NCI-H2107 treated with DMSO at 0.1 percent for 48 hours (cell line): ENCODE measurements around the gene COQ2.
"Not testable (repeated sequence)": the region's sequence is repeated elsewhere in the genome, so short reads cannot be mapped to it uniquely, and the experiment has no call there.

Experiments
- DNase-seq: peaks from one replicate; lab custom pipeline; 2025; ENCODE audit not compliant: unreplicated experiment; lab: John Stamatoyannopoulos, UW

The COQ2 gene

GRCh38 chr4:83284193-83285054 lies at the start of gene COQ2:
TSS of gene COQ2 (minus strand) at chr4:83284798. CDS start at chr4:83284764, 34 bp downstream.
- peak; percentile 63 for DNase-seq

- no peak for DNase-seq
These were observed 47.4 kb upstream of the COQ2 start for GRCh38 chr4:83331956-83332355.

- no peak for DNase-seq
These were observed 45.0 kb upstream of the COQ2 start for GRCh38 chr4:83329521-83330110.

- DNase-seq = no peak
These were observed 44.1 kb upstream of the COQ2 start for GRCh38 chr4:83328521-83329187.

GRCh38 chr4:83326546-83326945 lies 41.9 kb upstream of the COQ2 start:
- no peak for DNase-seq

GRCh38 chr4:83325306-83325705 lies 40.7 kb upstream of the COQ2 start:
- DNase-seq = not testable (repeated sequence)

- no peak for DNase-seq
These were observed 38.5 kb upstream of the COQ2 start for GRCh38 chr4:83323136-83323535.

GRCh38 chr4:83320548-83320947 lies 36.0 kb upstream of the COQ2 start:
- no peak for DNase-seq

- DNase-seq = no peak
These were observed 34.1 kb upstream of the COQ2 start for GRCh38 chr4:83318666-83319065.

- no peak for DNase-seq
These were observed 33.1 kb upstream of the COQ2 start for GRCh38 chr4:83317671-83318070.

- no peak for DNase-seq
These were observed 32.0 kb upstream of the COQ2 start for GRCh38 chr4:83316459-83317165.

GRCh38 chr4:83315341-83315870 lies 30.8 kb upstream of the COQ2 start:
- no peak for DNase-seq

GRCh38 chr4:83308672-83309071 lies 24.1 kb upstream of the COQ2 start:
- no peak for DNase-seq

GRCh38 chr4:83307920-83308319 lies 23.3 kb upstream of the COQ2 start:
- no peak for DNase-seq

GRCh38 chr4:83305187-83305586 lies 20.6 kb upstream of the COQ2 start:
- no peak for DNase-seq

- no peak for DNase-seq
These were observed 13.1 kb upstream of the COQ2 start for GRCh38 chr4:83297548-83298260.

GRCh38 chr4:83293305-83294046 lies 8.9 kb upstream of the COQ2 start:
- DNase-seq = no peak

GRCh38 chr4:83290059-83290774 lies 5.6 kb upstream of the COQ2 start:
- not testable (repeated sequence) for DNase-seq

GRCh38 chr4:83288381-83288780 lies 3.8 kb upstream of the COQ2 start:
- DNase-seq = not testable (repeated sequence)
